Fibroblast of lung (primary cell): ENCODE data around the gene GRIK2.

Source experiments
- CTCF ChIP-seq, 2 donors: IDR thresholded peaks in 1 of 2; conservative IDR thresholded peaks in 1 of 2; 1 replicate in 1 of 2; 2 replicates in 1 of 2; pipeline ENCODE4 v1.5.1; 2011 to 2012; ENCODE audit warnings: low read length in 2 of 2, control low read depth in 1 of 2, inconsistent platforms in 1 of 2, low read depth in 1 of 2, mild to moderate bottlenecking in 1 of 2
- EZH2 ChIP-seq: IDR thresholded peaks from 2 replicates; pipeline ENCODE4 v1.5.1; 2012; ENCODE audit warnings: low read length, control low read depth, mild to moderate bottlenecking; ENCODE audit errors: missing control alignments

GRCh38 chr6:101597693-101598092 lies 204.2 kb downstream of the GRIK2 start:
- TF ChIP-seq CTCF (conservative IDR thresholded peaks at IDR 0.05 in 1 of 2, IDR thresholded peaks at IDR 0.05 in 1 of 2; ENCODE audit: low read depth in 1 of 2, low read length in 2 of 2) (no peak), EZH2 (no peak)
